Glutamatergic neuron (in vitro differentiated cells): ENCODE measurements around the gene AP4M1. TPM values are rescaled to one million over a fixed set of nuclear protein-coding genes. Genes with fewer than 3 reads are reported as not detected.

Experiments
- DNase-seq: peaks from one replicate; pipeline ENCODE4 v3.0.0; 2022
- H3K27ac Mint-ChIP-seq: one replicate; pipeline ENCODE4 v1.8.0; 2020; ENCODE audit warnings: mild to moderate bottlenecking, mixed read lengths, inconsistent platforms; ENCODE audit not compliant: unreplicated experiment
- H3K27me3 Mint-ChIP-seq: one replicate; pipeline ENCODE4 v1.8.0; 2020; ENCODE audit warnings: mild to moderate bottlenecking, moderate library complexity, mixed read lengths, inconsistent platforms; ENCODE audit not compliant: unreplicated experiment
- H3K36me3 Mint-ChIP-seq: one replicate; pipeline ENCODE4 v1.8.0; 2020; ENCODE audit warnings: mild to moderate bottlenecking, mixed read lengths, inconsistent platforms; ENCODE audit not compliant: unreplicated experiment
- H3K4me1 Mint-ChIP-seq: one replicate; pipeline ENCODE4 v1.8.0; 2020; ENCODE audit warnings: mild to moderate bottlenecking, low read depth, mixed read lengths, inconsistent platforms; ENCODE audit not compliant: unreplicated experiment
- H3K4me3 Mint-ChIP-seq: one replicate; pipeline ENCODE4 v1.8.0; 2020; ENCODE audit warnings: mild to moderate bottlenecking, mixed read lengths, inconsistent platforms; ENCODE audit not compliant: unreplicated experiment
- H3K9me3 Mint-ChIP-seq: one replicate; pipeline ENCODE4 v1.8.0; 2020; ENCODE audit warnings: mild to moderate bottlenecking, moderate library complexity, mixed read lengths, inconsistent platforms; ENCODE audit not compliant: unreplicated experiment
- total RNA-seq: library from RNA; stranded (reverse); fragmentation: NEBNext Ultra II Directional; extraction: Animal tissue kit (Norgen Biotek cat#: 25700); gene quantifications from one replicate; pipeline ENCODE4 v1.2.1, GENCODE V29; 2021; ENCODE audit not compliant: unreplicated experiment
- TF ChIP-seq, protein P1 (sequence below): fragments of 200-600 bp; sonication (generic); IDR thresholded peaks from one replicate; pipeline ENCODE4 v1.5.0; 2021; ENCODE audit not compliant: partially characterized antibody, unreplicated experiment

Gene AP4M1
- total RNA-seq, 1 donor from 2014 or later, result 25.9 TPM

- peaks cover 36% of the 10 kb centered on the region for H3K9me3 Mint-ChIP-seq
- no peak overlapping the region for H3K4me3 Mint-ChIP-seq
- peaks cover 16% of the 10 kb centered on the region for H3K27me3 Mint-ChIP-seq
- no peaks in the 10 kb centered on the region for H3K4me1 Mint-ChIP-seq
- no peak for DNase-seq
- TF ChIP-seq, protein P1, sequence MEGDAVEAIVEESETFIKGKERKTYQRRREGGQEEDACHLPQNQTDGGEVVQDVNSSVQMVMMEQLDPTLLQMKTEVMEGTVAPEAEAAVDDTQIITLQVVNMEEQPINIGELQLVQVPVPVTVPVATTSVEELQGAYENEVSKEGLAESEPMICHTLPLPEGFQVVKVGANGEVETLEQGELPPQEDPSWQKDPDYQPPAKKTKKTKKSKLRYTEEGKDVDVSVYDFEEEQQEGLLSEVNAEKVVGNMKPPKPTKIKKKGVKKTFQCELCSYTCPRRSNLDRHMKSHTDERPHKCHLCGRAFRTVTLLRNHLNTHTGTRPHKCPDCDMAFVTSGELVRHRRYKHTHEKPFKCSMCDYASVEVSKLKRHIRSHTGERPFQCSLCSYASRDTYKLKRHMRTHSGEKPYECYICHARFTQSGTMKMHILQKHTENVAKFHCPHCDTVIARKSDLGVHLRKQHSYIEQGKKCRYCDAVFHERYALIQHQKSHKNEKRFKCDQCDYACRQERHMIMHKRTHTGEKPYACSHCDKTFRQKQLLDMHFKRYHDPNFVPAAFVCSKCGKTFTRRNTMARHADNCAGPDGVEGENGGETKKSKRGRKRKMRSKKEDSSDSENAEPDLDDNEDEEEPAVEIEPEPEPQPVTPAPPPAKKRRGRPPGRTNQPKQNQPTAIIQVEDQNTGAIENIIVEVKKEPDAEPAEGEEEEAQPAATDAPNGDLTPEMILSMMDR, result no peak
- H3K27ac Mint-ChIP-seq, result no peak overlapping the region
- H3K36me3 Mint-ChIP-seq, result peaks cover 44% of the 10 kb centered on the region
Measured at GRCh38 chr7:100069991-100070390, 31.5 kb upstream of the AP4M1 start.

- Mint-ChIP-seq H3K27ac (peak overlapping the region; percentile 38), H3K36me3 (peaks cover 55% of the 10 kb centered on the region), H3K4me1 (no peaks in the 10 kb centered on the region), H3K9me3 (peaks cover 42% of the 10 kb centered on the region), H3K27me3 (peaks cover 26% of the 10 kb centered on the region), H3K4me3 (no peak overlapping the region)
- TF ChIP-seq, protein P1, result no peak
- DNase-seq, result no peak
Measured at GRCh38 chr7:100071018-100071723, 30.3 kb upstream of the AP4M1 start.

- TF ChIP-seq, protein P1, result no peak
- Mint-ChIP-seq H3K27ac (no peak overlapping the region), H3K9me3 (peaks cover 45% of the 10 kb centered on the region), H3K36me3 (peaks cover 65% of the 10 kb centered on the region), H3K4me3 (no peak overlapping the region), H3K27me3 (peaks cover 26% of the 10 kb centered on the region), H3K4me1 (no peaks in the 10 kb centered on the region)
- no peak for DNase-seq
Measured at GRCh38 chr7:100072462-100072861, 29.0 kb upstream of the AP4M1 start.

- TF ChIP-seq, protein P1, result no peak
- Mint-ChIP-seq H3K9me3 (peaks cover 42% of the 10 kb centered on the region), H3K4me3 (no peak overlapping the region), H3K27me3 (peaks cover 28% of the 10 kb centered on the region), H3K36me3 (peaks cover 68% of the 10 kb centered on the region), H3K4me1 (peaks cover 4% of the 10 kb centered on the region), H3K27ac (no peak overlapping the region)
- DNase-seq, result no peak
Measured at GRCh38 chr7:100074841-100075240, 26.6 kb upstream of the AP4M1 start.

- Mint-ChIP-seq H3K4me3 (peak overlapping the region; percentile 34), H3K36me3 (peaks cover 62% of the 10 kb centered on the region), H3K27ac (no peak overlapping the region), H3K9me3 (peaks cover 39% of the 10 kb centered on the region), H3K4me1 (peaks cover 8% of the 10 kb centered on the region), H3K27me3 (peaks cover 30% of the 10 kb centered on the region)
- no peak for DNase-seq
- TF ChIP-seq, protein P1, result no peak
Measured at GRCh38 chr7:100075418-100075817, 26.0 kb upstream of the AP4M1 start.
